AG04450 (cell line): ENCODE measurements around the gene UGT1A5. TPM values are rescaled to one million over a fixed set of nuclear protein-coding genes. Genes with fewer than 3 reads are reported as not detected.

ENCODE experiments used
- CTCF ChIA-PET: fragments of 300-600, 350-600 bp; formaldehyde crosslinking; extraction: SDS; loops from one replicate; lab custom pipeline; 2022; ENCODE audit warnings: antibody characterized with exemption, inconsistent platforms; lab: Charles Lee
- POLR2A ChIA-PET: fragments of 350-600 bp; formaldehyde crosslinking; extraction: SDS; loops from one replicate; lab custom pipeline; 2021; ENCODE audit warnings: antibody characterized with exemption, inconsistent platforms; lab: Yijun Ruan, JAX
- DNase-seq: peaks from one replicate; pipeline ENCODE4 v3.0.0-alpha.2; 2011; ENCODE audit warnings: low read depth, low spot score
- H3K27ac ChIP-seq: one replicate; pipeline ENCODE4 v1.5.1; 2012; ENCODE audit warnings: low read depth, low read length, control low read depth
- H3K27me3 ChIP-seq: one replicate; pipeline ENCODE4 v1.6.0; 2012; ENCODE audit warnings: low read length; ENCODE audit not compliant: control insufficient read depth, insufficient read depth
- H3K4me3 ChIP-seq: 2 replicates; pipeline ENCODE4 v1.5.1; 2011; ENCODE audit warnings: mild to moderate bottlenecking, low read depth, low read length, control low read depth
- H3K9me3 ChIP-seq: 2 replicates; pipeline ENCODE4 v1.5.1; 2012; ENCODE audit warnings: low read length; ENCODE audit not compliant: control insufficient read depth, insufficient read depth
- CTCF ChIP-seq: IDR thresholded peaks from 2 replicates; pipeline ENCODE4 v1.5.1; 2011; ENCODE audit warnings: low read depth, low read length, control low read depth, inconsistent platforms
- polyA plus RNA-seq: library from polyadenylated mRNA; depleted of rRNA; stranded (reverse); fragments of >200 nt; gene quantifications from 2 replicates; pipeline ENCODE4 v1.2.3, GENCODE V29; 2011

Gene UGT1A5
- polyA plus RNA-seq, 1 experiment = not detected

- POLR2A ChIA-PET = no interaction called here
- CTCF ChIA-PET = no interaction called here
- DNase-seq = no peak
These were observed 101.5 kb downstream of the UGT1A5 start for GRCh38 chr2:233814056-233814835.

GRCh38 chr2:233815861-233816260 lies 103.2 kb downstream of the UGT1A5 start:
- Histone ChIP-seq H3K27me3 (peaks cover 4% of the 10 kb centered on the region), H3K9me3 (no peaks in the 10 kb centered on the region; the same call in 1 of the 2 replicates), H3K27ac (no peak overlapping the region), H3K4me3 (no peak overlapping the region)
- ChIA-PET CTCF (no interaction called here), POLR2A (no interaction called here)
- no peak for TF ChIP-seq CTCF
- DNase-seq = no peak

More at GRCh38 chr2:233814056-233814835, 101.5 kb downstream of the UGT1A5 start:
- Histone ChIP-seq H3K9me3 (no peaks in the 10 kb centered on the region; the same call in 1 of the 2 replicates), H3K27me3 (peaks cover 4% of the 10 kb centered on the region), H3K4me3 (no peak overlapping the region), H3K27ac (no peak overlapping the region)
- no peak for TF ChIP-seq CTCF

- no peak for TF ChIP-seq CTCF
- Histone ChIP-seq H3K27ac (no peak overlapping the region), H3K9me3 (no peaks in the 10 kb centered on the region; the same call in 1 of the 2 replicates), H3K4me3 (no peak overlapping the region), H3K27me3 (peaks cover 2% of the 10 kb centered on the region)
- ChIA-PET POLR2A (no interaction called here), CTCF (interaction anchor here (0.6 kb wide), 1 partner anchor 16 kb away, joined by 3 read pairs; no protein-coding TSS in a partner anchor)
- DNase-seq = no peak
These were observed 103.6 kb downstream of the UGT1A5 start for GRCh38 chr2:233816334-233816733.

- no peak overlapping the region for H3K4me3 ChIP-seq
- POLR2A ChIA-PET = no interaction called here
- DNase-seq = no peak
- H3K9me3 ChIP-seq = no peaks in the 10 kb centered on the region; the same call in 1 of the 2 replicates
- CTCF ChIA-PET = interaction anchor here (0.6 kb wide), 1 partner anchor 16 kb away, joined by 3 read pairs; no protein-coding TSS in a partner anchor
- H3K27me3 ChIP-seq = peaks cover 2% of the 10 kb centered on the region
- H3K27ac ChIP-seq = no peak overlapping the region
- no peak for TF ChIP-seq CTCF
These were observed 104.1 kb downstream of the UGT1A5 start for GRCh38 chr2:233816771-233817170.

- no peak overlapping the region for H3K27ac ChIP-seq
- H3K4me3 ChIP-seq = no peak overlapping the region
- ChIA-PET CTCF (no interaction called here), POLR2A (no interaction called here)
- no peak for DNase-seq
- H3K9me3 ChIP-seq = no peaks in the 10 kb centered on the region; the same call in 1 of the 2 replicates
- peaks cover 6% of the 10 kb centered on the region for H3K27me3 ChIP-seq
- no peak for TF ChIP-seq CTCF
These were observed 104.7 kb downstream of the UGT1A5 start for GRCh38 chr2:233817361-233817911.
